HG03469 (cell line): ENCODE data around the gene TRAPPC1.
A peak's percentile ranks its signal among the peaks of the same experiment; 100 is the strongest.
"Not testable (repeated sequence)": the region's sequence is repeated elsewhere in the genome, so short reads cannot be mapped to it uniquely, and the experiment has no call there.

Experiments used
- ATAC-seq: cut with Tn5 transposase; IDR thresholded peaks from one replicate; pipeline ENCODE4 v1.9.1; 2021; ENCODE audit warnings: mild to moderate bottlenecking, moderate library complexity, moderate number of reproducible peaks; ENCODE audit not compliant: unreplicated experiment

Gene TRAPPC1, protein sequence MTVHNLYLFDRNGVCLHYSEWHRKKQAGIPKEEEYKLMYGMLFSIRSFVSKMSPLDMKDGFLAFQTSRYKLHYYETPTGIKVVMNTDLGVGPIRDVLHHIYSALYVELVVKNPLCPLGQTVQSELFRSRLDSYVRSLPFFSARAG

GRCh38 chr17:7931709-7932482, at the start of gene TRAPPC1, which contains the start of gene CNTROB:
Gene TRAPPC1 (minus strand): TSS chr17:7931946. CDS start chr17:7931829, 117 bp downstream.
Gene CNTROB (plus strand): TSS chr17:7932206. CDS start chr17:7933080, 874 bp downstream.
- peak; percentile 73 for ATAC-seq

- ATAC-seq, result no peak
Measured at GRCh38 chr17:7977805-7978204, 46.1 kb upstream of the TRAPPC1 start.

DNA sequence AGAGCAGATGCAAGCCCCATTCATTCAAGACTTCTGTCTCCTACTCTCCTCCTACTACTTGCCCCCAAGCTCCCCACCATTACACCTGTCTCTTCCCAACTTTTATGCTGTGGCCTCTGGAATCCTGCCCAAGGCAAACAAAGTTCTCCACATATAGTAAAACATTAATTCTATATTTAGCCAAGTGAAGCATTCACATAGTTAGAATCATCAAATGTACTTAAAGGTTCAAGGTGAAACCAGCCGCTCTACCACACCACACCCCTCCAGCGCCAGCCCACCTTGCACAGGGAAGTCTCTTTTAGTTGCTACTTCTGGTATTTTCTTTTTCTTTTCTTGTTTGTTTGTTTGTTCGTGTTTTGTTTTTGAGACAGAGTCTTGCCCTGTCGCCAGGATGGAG, 45.3 kb upstream of the TRAPPC1 start:
- ATAC-seq, result no peak

GRCh38 chr17:7974638-7975131, 42.9 kb upstream of the TRAPPC1 start:
- no peak for ATAC-seq

- ATAC-seq, result no peak
Measured at GRCh38 chr17:7972131-7972785, 40.5 kb upstream of the TRAPPC1 start.

GRCh38 chr17:7971651-7972050, 39.9 kb upstream of the TRAPPC1 start:
- no peak for ATAC-seq

GRCh38 chr17:7969433-7969832, 37.7 kb upstream of the TRAPPC1 start:
- no peak for ATAC-seq

- ATAC-seq, result no peak
Measured at GRCh38 chr17:7967751-7968150, 36.0 kb upstream of the TRAPPC1 start.

DNA sequence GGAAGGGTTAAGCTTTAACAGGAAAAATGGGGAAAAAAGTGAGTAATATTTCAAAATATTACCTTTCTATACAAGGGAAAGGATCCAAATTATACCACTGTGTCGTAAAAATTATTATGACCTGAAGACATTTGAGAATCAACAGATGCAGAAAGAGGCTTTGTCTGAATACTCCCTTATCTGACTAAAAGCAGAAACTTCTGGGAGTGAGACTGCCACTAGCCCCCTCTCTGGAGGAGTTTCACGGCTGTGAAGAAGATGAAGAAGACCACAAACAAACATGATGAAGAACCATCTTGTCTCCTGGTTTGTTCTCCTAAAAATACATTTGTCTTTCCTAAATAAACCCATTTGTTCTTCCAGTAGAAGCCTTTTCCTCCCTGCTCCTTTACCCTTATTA, 29.7 kb upstream of the TRAPPC1 start:
- no peak for ATAC-seq

- no peak for ATAC-seq
Measured at GRCh38 chr17:7959503-7960253, 27.9 kb upstream of the TRAPPC1 start.

DNA sequence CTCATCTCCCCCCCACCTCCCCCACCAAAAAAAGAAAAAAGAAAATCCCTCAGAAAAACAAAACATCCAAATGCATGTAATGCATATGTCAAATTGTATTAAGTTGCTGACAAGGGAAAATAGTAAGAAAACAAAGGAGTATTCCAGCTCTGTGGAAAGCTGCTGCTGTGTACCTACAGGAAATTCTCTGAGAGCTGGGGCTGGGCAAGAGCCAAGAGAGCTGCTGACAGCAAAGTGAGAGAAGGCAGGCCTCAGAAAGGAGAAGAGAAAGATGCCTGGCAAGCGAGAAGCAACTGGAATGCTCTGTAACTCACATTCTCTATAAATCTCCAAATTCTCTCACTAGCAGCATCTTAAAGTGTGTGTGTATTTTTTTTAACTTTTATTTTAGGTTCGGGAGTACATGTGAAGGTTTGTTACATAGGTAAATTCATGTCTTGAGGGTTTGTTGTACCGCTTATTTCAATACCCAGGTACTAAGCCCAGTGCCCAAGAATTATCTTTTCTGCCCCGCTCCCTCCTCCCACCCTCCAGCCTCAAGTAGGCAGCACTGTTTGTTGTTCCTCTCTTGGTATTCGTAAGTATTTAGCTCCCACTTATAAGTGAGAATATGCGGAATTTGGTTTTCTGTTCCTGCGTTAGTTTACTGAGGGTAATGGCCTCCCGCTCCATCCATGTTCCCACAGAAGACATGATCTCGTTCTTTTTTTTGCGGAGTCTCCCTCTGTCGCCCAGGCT, 24.7 kb upstream of the TRAPPC1 start:
- no peak for ATAC-seq

GRCh38 chr17:7955414-7956227, 23.9 kb upstream of the TRAPPC1 start:
- no peak for ATAC-seq

DNA sequence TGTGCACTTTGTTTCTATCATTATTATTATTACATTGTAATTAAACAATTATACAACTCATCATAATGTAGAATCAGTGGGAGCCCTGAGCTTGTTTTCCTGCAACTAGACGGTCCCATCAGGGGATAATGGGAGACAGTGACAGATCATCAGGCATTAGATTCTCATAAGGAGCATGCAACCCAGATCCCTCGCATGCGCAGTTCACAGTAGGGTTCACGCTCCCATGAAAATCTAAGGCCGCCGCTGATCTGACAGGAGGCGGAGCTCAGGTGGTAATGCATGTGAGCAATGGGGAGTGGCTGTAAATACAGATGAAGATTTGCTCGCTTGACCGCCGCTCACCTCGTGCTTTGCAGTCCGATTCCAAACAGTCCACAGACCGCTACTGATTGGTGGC, 21.5 kb upstream of the TRAPPC1 start:
- not testable (repeated sequence) for ATAC-seq

DNA sequence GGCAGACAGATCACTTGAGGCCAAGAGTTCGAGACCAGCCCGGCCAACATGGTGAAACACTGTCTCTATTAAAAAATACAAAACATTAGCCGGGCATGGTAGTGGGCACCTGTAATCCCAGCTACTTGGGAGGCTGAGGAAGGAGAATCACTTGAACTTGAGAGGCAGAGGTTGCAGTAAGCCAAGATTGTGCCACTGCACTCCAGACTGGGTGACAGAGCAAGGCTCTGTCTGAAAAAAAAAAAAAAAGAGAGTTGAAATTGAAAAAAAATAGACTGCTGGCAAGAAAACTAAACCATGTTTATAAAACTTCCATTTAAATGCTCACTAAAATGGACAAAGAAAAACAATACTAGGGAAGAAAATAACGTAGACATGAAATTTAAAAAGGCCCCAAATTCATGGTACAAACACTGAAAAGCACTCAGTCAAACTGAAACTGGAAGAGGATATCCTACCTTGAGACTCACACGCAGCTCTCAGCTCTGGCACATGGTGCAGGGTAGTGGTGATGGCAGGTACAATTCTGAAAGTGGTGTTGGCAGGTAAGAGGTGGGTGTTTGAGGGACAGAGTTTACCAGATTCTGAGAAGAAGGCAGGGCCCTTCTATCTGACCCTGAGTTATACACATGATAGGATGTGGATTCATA, 19.5 kb upstream of the TRAPPC1 start:
- peak; percentile 69 for ATAC-seq

- ATAC-seq, result no peak
Measured at GRCh38 chr17:7950578-7950977, 18.8 kb upstream of the TRAPPC1 start.

GRCh38 chr17:7947651-7948050, 15.9 kb upstream of the TRAPPC1 start:
- ATAC-seq, result no peak

DNA sequence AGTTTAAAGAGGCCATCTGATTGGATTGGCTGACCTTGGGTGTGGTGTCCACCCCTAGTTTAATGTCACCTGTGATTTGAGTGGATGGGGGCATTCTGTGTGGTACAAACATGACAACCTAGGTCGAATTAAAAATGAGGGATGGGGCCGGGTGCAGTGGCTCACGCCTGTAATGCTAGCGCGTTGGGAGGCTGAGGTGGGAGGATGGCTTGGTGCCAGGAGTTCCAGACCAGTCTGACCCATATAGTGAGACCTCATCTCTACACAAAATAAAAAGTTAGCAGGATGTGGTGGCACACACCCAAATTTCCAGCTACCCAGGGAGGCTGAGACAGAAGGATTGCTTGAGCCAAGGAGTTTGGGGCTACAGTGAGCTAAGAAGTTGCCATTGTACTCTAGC, 14.7 kb upstream of the TRAPPC1 start:
- no peak for ATAC-seq

- ATAC-seq, result no peak
Measured at GRCh38 chr17:7945651-7946050, 13.9 kb upstream of the TRAPPC1 start.

- no peak for ATAC-seq
Measured at GRCh38 chr17:7944326-7944725, 12.6 kb upstream of the TRAPPC1 start.
